H54 (cell line): ENCODE data around the gene TMEM51.
A peak's percentile ranks its signal among the peaks of the same experiment; 100 is the strongest.
"Not testable (repeated sequence)": the region's sequence is repeated elsewhere in the genome, so short reads cannot be mapped to it uniquely, and the experiment has no call there.

Experiments
- DNase-seq: peaks from one replicate; pipeline ENCODE4 v3.0.0; 2011; ENCODE audit warnings: low spot score, mixed read lengths; ENCODE audit not compliant: insufficient read length
- FAIRE-seq: peaks from 3 replicates; lab custom pipeline; 2011; peaks lifted over from hg19 to GRCh38; lab: Jason Lieb, UNC
- POLR2A ChIP-seq: IDR thresholded peaks from 2 replicates; pipeline ENCODE4 v1.6.1; 2011; ENCODE audit warnings: low read depth, mild to moderate bottlenecking, low read length

Gene TMEM51

GRCh38 chr1:15171271-15171908 lies 17.8 kb downstream of the TMEM51 start:
- FAIRE-seq: no peak
- no peak for TF ChIP-seq POLR2A
- DNase-seq: no peak

- no peak for DNase-seq
- no peak for FAIRE-seq
- no peak for TF ChIP-seq POLR2A
Observed at GRCh38 chr1:15172405-15173259, 19.1 kb downstream of the TMEM51 start.

- FAIRE-seq (no peak), DNase-seq (no peak)
- TF ChIP-seq POLR2A: no peak
Observed at GRCh38 chr1:15173863-15174614, 20.5 kb downstream of the TMEM51 start.

GRCh38 chr1:15174615-15174983 lies 21.1 kb downstream of the TMEM51 start:
- no peak for TF ChIP-seq POLR2A
- DNase-seq (no peak), FAIRE-seq (no peak)

GRCh38 chr1:15175324-15176094 lies 22.0 kb downstream of the TMEM51 start:
- DNase-seq, FAIRE-seq: not testable (repeated sequence)

- TF ChIP-seq POLR2A: no peak
- FAIRE-seq (no peak), DNase-seq (no peak)
Observed at GRCh38 chr1:15176120-15176519, 22.6 kb downstream of the TMEM51 start.

- no peak for DNase-seq
- FAIRE-seq: no peak
- TF ChIP-seq POLR2A: no peak
Observed at GRCh38 chr1:15176898-15177665, 23.5 kb downstream of the TMEM51 start.

- no peak for TF ChIP-seq POLR2A
- DNase-seq: no peak
- no peak for FAIRE-seq
Observed at GRCh38 chr1:15177710-15178166, 24.2 kb downstream of the TMEM51 start.

GRCh38 chr1:15178571-15179484 lies 25.3 kb downstream of the TMEM51 start:
- peak; percentile 87 for FAIRE-seq
- DNase-seq: peak; percentile 54

GRCh38 chr1:15179485-15179883 lies 25.9 kb downstream of the TMEM51 start:
- TF ChIP-seq POLR2A: no peak
- FAIRE-seq (no peak), DNase-seq (no peak)

More at GRCh38 chr1:15178571-15179484, 25.3 kb downstream of the TMEM51 start:
- TF ChIP-seq POLR2A: no peak

- DNase-seq: no peak
- no peak for FAIRE-seq
- TF ChIP-seq POLR2A: no peak
Observed at GRCh38 chr1:15180189-15180588, 26.6 kb downstream of the TMEM51 start.
